ENCODE results near the gene RAB35. TPM values are rescaled to one million over a fixed set of nuclear protein-coding genes. Genes with fewer than 3 reads are reported as not detected.

RAB35 gene
- total RNA-seq, 1 experiment from 2014 or later, result 52.8 TPM

DNA sequence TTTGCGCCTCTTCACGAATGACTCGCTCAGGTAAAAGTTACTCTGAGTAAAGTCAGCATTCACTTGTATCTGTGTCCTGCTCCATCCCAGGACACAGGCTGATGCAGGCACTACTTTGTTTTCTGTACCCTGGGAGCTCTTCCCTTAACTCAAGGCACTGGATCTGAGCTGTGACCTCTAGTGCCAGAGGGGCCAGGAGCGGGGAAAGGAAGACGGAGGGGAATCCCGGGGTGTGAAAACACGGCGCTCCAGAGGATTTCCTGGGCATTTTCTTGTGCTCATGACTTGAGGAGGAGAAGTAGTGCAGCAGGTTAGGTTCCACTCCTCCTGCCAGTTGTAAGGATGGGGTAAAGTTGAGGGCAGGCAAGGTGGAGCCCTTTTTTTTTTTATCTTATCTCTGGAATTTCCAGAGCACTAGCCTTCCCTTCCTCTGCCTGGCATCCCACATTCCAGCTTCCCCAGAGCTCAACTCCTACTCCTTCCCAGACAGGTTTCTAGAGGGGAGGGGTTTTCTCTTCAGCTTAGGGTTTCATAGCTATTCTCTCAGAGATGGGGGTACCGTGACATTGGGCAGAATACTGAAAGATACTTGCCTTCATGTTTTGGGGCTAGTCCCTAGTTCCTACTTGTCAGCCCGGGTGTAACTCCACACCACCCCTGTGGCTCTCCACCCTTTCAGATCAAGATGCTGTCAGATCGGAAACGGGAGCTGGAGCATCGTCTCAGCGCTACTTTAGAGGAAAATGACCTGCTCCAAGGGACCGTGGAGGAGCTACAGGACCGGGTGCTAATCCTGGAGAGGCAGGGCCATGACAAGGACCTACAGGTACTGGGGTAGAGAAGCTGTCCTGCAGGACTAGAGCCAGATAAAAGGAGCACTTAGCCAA, 52.3 kb downstream of the RAB35 start:
- Histone ChIP-seq H3K4me2 (ENCODE audit: low read length) (no peak overlapping the region), H3K36me3 (ENCODE audit: low read depth, low read length) (no peaks in the 10 kb centered on the region), H3K27me3 (ENCODE audit: low read length) (no peaks in the 10 kb centered on the region), H2AFZ (ENCODE audit: low read length) (no peak overlapping the region), H3K27ac (ENCODE audit: low read length) (no peak overlapping the region), H3K9me3 (ENCODE audit: low read length) (no peaks in the 10 kb centered on the region), H3K79me2 (ENCODE audit: low read length) (no peaks in the 10 kb centered on the region), H3K9me2 (replicated peaks; ENCODE audit: low read length) (no peaks in the 10 kb centered on the region), H4K20me1 (ENCODE audit: low read length) (no peaks in the 10 kb centered on the region), H3K4me1 (ENCODE audit: insufficient read depth, low read length) (no peaks in the 10 kb centered on the region; the same call in 1 of the 2 replicates), H3K4me3 (ENCODE audit: low read length) (no peak overlapping the region), H3K9ac (ENCODE audit: low read length) (no peak overlapping the region), H3F3A (ENCODE audit: low read length, unreplicated experiment) (no peaks in the 10 kb centered on the region)
- intact Hi-C loops (cut with micrococcal nuclease), result no loop called here
- TF ChIP-seq EZH2 (IDR thresholded peaks at IDR 0.05; ENCODE audit: low read length, unreplicated experiment) (no peak), EZH2phosphoT487 (IDR thresholded peaks at IDR 0.05; ENCODE audit: borderline replicate concordance, low read length) (no peak)
- TF ChIP-seq, protein P1, sequence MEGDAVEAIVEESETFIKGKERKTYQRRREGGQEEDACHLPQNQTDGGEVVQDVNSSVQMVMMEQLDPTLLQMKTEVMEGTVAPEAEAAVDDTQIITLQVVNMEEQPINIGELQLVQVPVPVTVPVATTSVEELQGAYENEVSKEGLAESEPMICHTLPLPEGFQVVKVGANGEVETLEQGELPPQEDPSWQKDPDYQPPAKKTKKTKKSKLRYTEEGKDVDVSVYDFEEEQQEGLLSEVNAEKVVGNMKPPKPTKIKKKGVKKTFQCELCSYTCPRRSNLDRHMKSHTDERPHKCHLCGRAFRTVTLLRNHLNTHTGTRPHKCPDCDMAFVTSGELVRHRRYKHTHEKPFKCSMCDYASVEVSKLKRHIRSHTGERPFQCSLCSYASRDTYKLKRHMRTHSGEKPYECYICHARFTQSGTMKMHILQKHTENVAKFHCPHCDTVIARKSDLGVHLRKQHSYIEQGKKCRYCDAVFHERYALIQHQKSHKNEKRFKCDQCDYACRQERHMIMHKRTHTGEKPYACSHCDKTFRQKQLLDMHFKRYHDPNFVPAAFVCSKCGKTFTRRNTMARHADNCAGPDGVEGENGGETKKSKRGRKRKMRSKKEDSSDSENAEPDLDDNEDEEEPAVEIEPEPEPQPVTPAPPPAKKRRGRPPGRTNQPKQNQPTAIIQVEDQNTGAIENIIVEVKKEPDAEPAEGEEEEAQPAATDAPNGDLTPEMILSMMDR (conservative IDR thresholded peaks at IDR 0.05; ENCODE audit: low read depth, low read length), result no peak
- no TSS peak for BruUV-seq (replicated peaks)
- CTCF ChIA-PET, result no interaction called here
- DNase-seq (no peak), ATAC-seq (no peak)
- POLR2A ChIA-PET (ENCODE audit: unreplicated experiment), result interaction anchor here (0.7 kb wide), 1 partner anchor 475 kb away, joined by 5 read pairs; no protein-coding TSS in a partner anchor

DNA sequence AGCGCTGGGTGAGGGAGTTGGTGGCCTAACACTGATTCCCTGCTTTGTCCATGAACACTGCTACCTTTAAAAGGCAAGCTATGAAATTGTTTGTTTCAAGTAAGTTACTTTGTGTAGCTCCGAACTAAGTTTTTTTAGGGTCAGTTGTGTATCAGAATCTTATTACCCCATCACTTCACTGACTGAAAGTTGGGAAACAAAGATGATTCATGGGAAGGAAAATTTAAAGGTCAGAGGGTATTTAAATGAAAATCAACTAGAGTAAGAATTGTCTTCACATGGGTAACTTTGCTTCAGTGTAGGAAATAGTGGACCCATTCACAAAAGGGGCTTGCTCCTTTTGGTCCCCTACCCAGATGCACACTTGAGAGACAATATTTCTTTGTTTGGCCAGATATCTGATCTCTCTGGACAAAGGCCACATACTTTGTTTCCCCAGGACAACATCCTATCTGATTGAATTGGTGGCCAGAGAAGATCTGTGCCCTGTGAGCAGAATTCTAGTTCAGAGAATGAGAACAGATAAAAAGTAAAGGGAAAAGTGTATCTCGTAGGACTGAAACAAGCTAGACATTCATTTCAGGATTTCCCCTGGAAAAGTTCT, 53.5 kb downstream of the RAB35 start:
- Histone ChIP-seq H3K36me3 (ENCODE audit: low read depth, low read length) (no peaks in the 10 kb centered on the region), H2AFZ (ENCODE audit: low read length) (no peak overlapping the region), H3K4me1 (ENCODE audit: insufficient read depth, low read length) (no peaks in the 10 kb centered on the region; the same call in 1 of the 2 replicates), H3K79me2 (ENCODE audit: low read length) (no peaks in the 10 kb centered on the region), H3K4me3 (ENCODE audit: low read length) (no peak overlapping the region), H4K20me1 (ENCODE audit: low read length) (no peaks in the 10 kb centered on the region), H3K4me2 (ENCODE audit: low read length) (no peak overlapping the region), H3F3A (ENCODE audit: low read length, unreplicated experiment) (no peaks in the 10 kb centered on the region), H3K9me2 (replicated peaks; ENCODE audit: low read length) (no peaks in the 10 kb centered on the region), H3K9ac (ENCODE audit: low read length) (no peak overlapping the region), H3K27me3 (ENCODE audit: low read length) (no peaks in the 10 kb centered on the region), H3K27ac (ENCODE audit: low read length) (no peak overlapping the region), H3K9me3 (ENCODE audit: low read length) (no peaks in the 10 kb centered on the region)
- intact Hi-C loops (cut with micrococcal nuclease), result no loop called here
- BruUV-seq (replicated peaks), result no TSS peak
- ATAC-seq (no peak), DNase-seq (no peak)
- TF ChIP-seq, protein P1 (conservative IDR thresholded peaks at IDR 0.05; ENCODE audit: low read depth, low read length), result no peak
- TF ChIP-seq EZH2phosphoT487 (IDR thresholded peaks at IDR 0.05; ENCODE audit: borderline replicate concordance, low read length), result no peak
- no peak for TF ChIP-seq EZH2 (IDR thresholded peaks at IDR 0.05; ENCODE audit: low read length, unreplicated experiment)
- ChIA-PET POLR2A (ENCODE audit: unreplicated experiment) (no interaction called here), CTCF (no interaction called here)
